ENCODE measurements around the gene IL22RA1.

The IL22RA1 gene

GRCh38 chr1:24095140-24095859 lies 47.6 kb downstream of the IL22RA1 start:
- no peak for ATAC-seq
- no peak for TF ChIP-seq ZFP3 (CRISPR knock-in tag; IDR thresholded peaks at IDR 0.05)
- TF ChIP-seq CREB5 (CRISPR knock-in tag; IDR thresholded peaks at IDR 0.05; ENCODE audit: low read depth): no peak

GRCh38 chr1:24094554-24094953 lies 48.4 kb downstream of the IL22RA1 start:
- ATAC-seq: no peak
- TF ChIP-seq CSRNP3 (CRISPR knock-in tag; IDR thresholded peaks at IDR 0.05) (no peak), TOX (CRISPR knock-in tag; IDR thresholded peaks at IDR 0.05; ENCODE audit: borderline replicate concordance) (no peak), TSHZ2 (CRISPR knock-in tag; IDR thresholded peaks at IDR 0.05) (no peak), GLIS3 (CRISPR knock-in tag; IDR thresholded peaks at IDR 0.05) (no peak), CSDC2 (CRISPR knock-in tag; IDR thresholded peaks at IDR 0.05) (no peak)

GRCh38 chr1:24093732-24094131 lies 49.2 kb downstream of the IL22RA1 start:
- TF ChIP-seq ZNF70 (CRISPR knock-in tag; IDR thresholded peaks at IDR 0.05) (no peak), ZFP3 (CRISPR knock-in tag; IDR thresholded peaks at IDR 0.05) (no peak)
- ATAC-seq: no peak

- no peak for TF ChIP-seq ZFP3 (CRISPR knock-in tag; IDR thresholded peaks at IDR 0.05)
- TF ChIP-seq CSDC2 (CRISPR knock-in tag; IDR thresholded peaks at IDR 0.05): no peak
- TF ChIP-seq GLIS3 (CRISPR knock-in tag; IDR thresholded peaks at IDR 0.05): no peak
- ATAC-seq: no peak
Measured at GRCh38 chr1:24092979-24093378, 50.0 kb downstream of the IL22RA1 start.

- TF ChIP-seq PATZ1 (CRISPR knock-in tag; IDR thresholded peaks at IDR 0.05; ENCODE audit: borderline replicate concordance): no peak
- no peak for TF ChIP-seq ISL1 (CRISPR knock-in tag; IDR thresholded peaks at IDR 0.05)
- TF ChIP-seq ESRRG (CRISPR knock-in tag; IDR thresholded peaks at IDR 0.05): no peak
- TF ChIP-seq CSDC2 (CRISPR knock-in tag; IDR thresholded peaks at IDR 0.05): no peak
- no peak for TF ChIP-seq TSHZ2 (CRISPR knock-in tag; IDR thresholded peaks at IDR 0.05)
- no peak for TF ChIP-seq ZNF565 (CRISPR knock-in tag; conservative IDR thresholded peaks at IDR 0.05; ENCODE audit: low read depth)
- no peak for TF ChIP-seq RARB (CRISPR knock-in tag; IDR thresholded peaks at IDR 0.05)
- no peak for TF ChIP-seq SNAI2 (CRISPR knock-in tag; IDR thresholded peaks at IDR 0.05)
- TF ChIP-seq OSR1 (CRISPR knock-in tag; IDR thresholded peaks at IDR 0.05): no peak
- ATAC-seq: no peak
Measured at GRCh38 chr1:24091971-24092482, 50.9 kb downstream of the IL22RA1 start.

Measured in SK-N-SH treated with all-trans-retinoic acid at 6 μM for 48 hours (cell line).